ENCODE data around the gene DRD4. TPM values are rescaled to one million over a fixed set of nuclear protein-coding genes. Genes with fewer than 3 reads are reported as not detected.

Gene DRD4
- total and polyA plus RNA-seq, 9 of the 15 experiments (the other 6 are each of a cell fraction or from before 2014, with no cell fraction given), result 0.04 to 0.95 (median 0.21) TPM; not detected in 5

- 92% methylated on average over 6 of the region's 9 CpGs for WGBS (ENCODE audit: insufficient coverage, low coverage, missing lambda C conversion rate)
- BruUV-seq (replicated peaks), result no TSS peak
- Histone ChIP-seq H3K9me3 (replicated peaks; ENCODE audit: control insufficient read depth, insufficient read depth, low read depth, low read length) (no peaks in the 10 kb centered on the region), H3K4me2 (ENCODE audit: insufficient read depth, low read length) (no peak overlapping the region), H3K4me1 (replicated peaks in 1 of 2; ENCODE audit: control insufficient read depth in 2 of 2, insufficient read depth in 2 of 2, low read length in 2 of 2) (peaks cover 25 to 37% of the 10 kb centered on the region in 2 experiments), H3K27ac (ENCODE audit: extremely low read depth, low read depth, low read length) (no peak overlapping the region), H3K9ac (ENCODE audit: insufficient read depth in 1 of 2, low read depth in 2 of 2, low read length in 2 of 2) (no peak overlapping the region), H3K79me2 (ENCODE audit: control insufficient read depth, insufficient read depth, low read length) (peaks cover 50% of the 10 kb centered on the region), H3K27me3 (ENCODE audit: control insufficient read depth in 2 of 2, insufficient read depth in 2 of 2, low read length in 2 of 2) (no peaks in the 10 kb centered on the region), H2AFZ (ENCODE audit: low read depth, low read length) (no peak overlapping the region), H3K4me3 (no peak overlapping the region), H4K20me1 (replicated peaks; ENCODE audit: control insufficient read depth, insufficient read depth, low read length) (peaks cover 6% of the 10 kb centered on the region), H3K9me1 (ENCODE audit: control insufficient read depth, insufficient read depth, low read length) (peaks cover 4% of the 10 kb centered on the region), H3K36me3 (ENCODE audit: control insufficient read depth, insufficient read depth, low read length) (peaks cover 73% of the 10 kb centered on the region; the same call in 2 of the 3 replicates)
- ChIA-PET CTCF (ENCODE audit: low intra/inter-chr PET ratio) (no interaction called here), POLR2A (interaction anchor here (0.6 kb wide), 1 partner anchor 75 kb away, joined by 4 read pairs; no protein-coding TSS in a partner anchor)
- DNase-seq (ENCODE audit: extremely low read depth in 1 of 4, low spot score in 3 of 4) (no peak), FAIRE-seq (no peak), ATAC-seq (no peak)
- TF ChIP-seq ZNF668 (CRISPR knock-in tag; IDR thresholded peaks at IDR 0.05), result no peak
- no peak for TF ChIP-seq ZNF518B (CRISPR knock-in tag; IDR thresholded peaks at IDR 0.05)
- no peak for TF ChIP-seq EP400 (IDR thresholded peaks at IDR 0.05)
- TF ChIP-seq POLR3G (IDR thresholded peaks at IDR 0.05; ENCODE audit: extremely low read depth, insufficient read length, insufficient replicate concordance), result no peak
- TF ChIP-seq ESRRB (CRISPR knock-in tag; IDR thresholded peaks at IDR 0.05; ENCODE audit: borderline replicate concordance), result no peak
- no peak for TF ChIP-seq ZNF175 (CRISPR knock-in tag; IDR thresholded peaks at IDR 0.05; ENCODE audit: low read depth)
- no peak for TF ChIP-seq LCOR (CRISPR knock-in tag; IDR thresholded peaks at IDR 0.05)
- no peak for TF ChIP-seq SREBF1 (IDR thresholded peaks at IDR 0.05; ENCODE audit: borderline replicate concordance, low read depth, low read length)
- TF ChIP-seq ZNF785 (CRISPR knock-in tag; IDR thresholded peaks at IDR 0.05), result no peak
- no peak for TF ChIP-seq JUNB (CRISPR knock-in tag; conservative IDR thresholded peaks at IDR 0.05)
- intact Hi-C loops (cut with micrococcal nuclease), result no loop called here
- in situ Hi-C loops (cut with MboI), result no loop called here
Observed at GRCh38 chr11:688681-689080, 51.6 kb downstream of the DRD4 start.
